LNCAP (cell line): Measurements from ENCODE around the gene SLX9.

Source experiments
- TF ChIP-seq, protein P1 (sequence below): fragments of 450-650 bp; IDR thresholded peaks from 2 replicates; pipeline ENCODE4 v1.5.1; 2017; ENCODE audit warnings: mild to moderate bottlenecking

The SLX9 gene

DNA sequence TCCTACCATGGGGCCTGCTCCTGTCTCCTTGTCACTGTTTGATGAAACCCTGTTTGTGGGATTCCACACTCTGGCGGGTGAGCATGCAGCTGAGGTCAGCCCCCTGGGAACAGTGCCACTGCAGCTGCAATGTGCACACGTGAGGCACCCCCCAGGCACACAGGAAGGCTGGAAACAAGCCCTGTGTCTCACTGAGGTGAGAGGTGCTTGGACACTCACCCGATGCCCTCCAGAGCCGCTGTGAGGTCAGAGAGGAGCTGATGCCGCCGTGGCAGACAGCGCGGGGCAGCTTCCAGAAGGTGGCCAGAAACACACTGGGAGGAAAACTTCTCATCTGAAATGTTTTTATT, 49.7 kb downstream of the SLX9 start:
- TF ChIP-seq, protein P1, sequence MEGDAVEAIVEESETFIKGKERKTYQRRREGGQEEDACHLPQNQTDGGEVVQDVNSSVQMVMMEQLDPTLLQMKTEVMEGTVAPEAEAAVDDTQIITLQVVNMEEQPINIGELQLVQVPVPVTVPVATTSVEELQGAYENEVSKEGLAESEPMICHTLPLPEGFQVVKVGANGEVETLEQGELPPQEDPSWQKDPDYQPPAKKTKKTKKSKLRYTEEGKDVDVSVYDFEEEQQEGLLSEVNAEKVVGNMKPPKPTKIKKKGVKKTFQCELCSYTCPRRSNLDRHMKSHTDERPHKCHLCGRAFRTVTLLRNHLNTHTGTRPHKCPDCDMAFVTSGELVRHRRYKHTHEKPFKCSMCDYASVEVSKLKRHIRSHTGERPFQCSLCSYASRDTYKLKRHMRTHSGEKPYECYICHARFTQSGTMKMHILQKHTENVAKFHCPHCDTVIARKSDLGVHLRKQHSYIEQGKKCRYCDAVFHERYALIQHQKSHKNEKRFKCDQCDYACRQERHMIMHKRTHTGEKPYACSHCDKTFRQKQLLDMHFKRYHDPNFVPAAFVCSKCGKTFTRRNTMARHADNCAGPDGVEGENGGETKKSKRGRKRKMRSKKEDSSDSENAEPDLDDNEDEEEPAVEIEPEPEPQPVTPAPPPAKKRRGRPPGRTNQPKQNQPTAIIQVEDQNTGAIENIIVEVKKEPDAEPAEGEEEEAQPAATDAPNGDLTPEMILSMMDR: no peak

DNA sequence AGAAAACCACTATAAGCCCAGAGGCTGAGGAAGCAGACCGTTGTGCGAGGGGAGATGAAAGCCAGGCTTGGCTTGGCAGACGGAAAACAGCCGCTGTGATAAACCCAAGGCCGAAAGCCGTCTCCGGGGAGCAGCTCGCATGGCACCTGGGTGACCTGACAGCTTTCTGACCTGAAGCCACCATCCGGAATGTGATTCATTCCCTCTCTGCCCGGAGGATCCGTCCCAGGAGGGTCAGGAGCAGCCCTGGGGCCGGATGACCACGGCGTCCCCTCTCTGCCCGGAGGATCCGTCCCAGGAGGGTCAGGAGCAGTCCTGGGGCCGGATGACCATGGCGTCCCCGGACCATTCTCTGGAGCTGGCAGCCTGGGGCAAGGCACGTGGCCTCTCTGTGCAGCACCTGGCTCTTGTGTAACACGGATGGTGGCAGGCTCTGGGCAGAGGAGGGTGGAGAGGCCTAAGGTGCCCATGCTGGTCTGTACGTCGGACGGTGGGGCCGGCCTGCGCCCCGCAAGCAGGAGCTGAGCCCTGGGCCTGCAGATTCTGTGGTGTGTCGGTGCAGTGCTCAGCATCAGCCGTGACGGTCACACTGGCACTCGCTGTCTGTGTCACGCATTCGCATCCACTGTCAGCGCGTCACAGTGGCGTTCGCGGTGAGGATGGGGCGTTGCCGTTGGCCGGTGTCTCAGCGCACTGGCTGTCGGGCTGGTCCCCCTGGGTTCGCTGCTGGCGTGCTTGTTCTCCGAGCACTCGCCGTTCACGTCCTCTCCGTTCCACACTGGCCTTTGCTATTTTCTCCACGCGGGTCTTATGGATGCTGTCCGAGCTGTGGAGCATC, 50.3 kb downstream of the SLX9 start:
- TF ChIP-seq, protein P1: no peak

DNA sequence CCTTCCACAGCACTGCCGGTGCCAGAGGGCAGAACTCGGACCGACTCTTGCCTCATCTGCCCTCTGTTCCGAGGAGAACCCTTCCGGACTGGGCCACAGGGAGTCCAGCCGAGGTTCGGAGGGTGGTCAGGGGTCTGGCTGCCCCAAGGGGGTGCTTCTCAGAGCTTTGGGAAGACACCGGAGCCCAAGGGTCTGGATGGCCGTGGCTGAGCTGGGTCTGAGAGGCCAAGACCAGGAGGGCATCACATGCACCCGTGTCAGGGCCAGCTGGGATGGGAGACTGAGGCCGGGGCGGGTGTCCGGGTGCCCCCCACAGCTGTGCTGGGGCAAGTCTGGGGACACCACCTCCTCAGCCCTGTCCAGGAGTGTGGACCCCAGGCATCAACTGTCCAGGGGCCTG, 51.1 kb downstream of the SLX9 start:
- TF ChIP-seq, protein P1: no peak

DNA sequence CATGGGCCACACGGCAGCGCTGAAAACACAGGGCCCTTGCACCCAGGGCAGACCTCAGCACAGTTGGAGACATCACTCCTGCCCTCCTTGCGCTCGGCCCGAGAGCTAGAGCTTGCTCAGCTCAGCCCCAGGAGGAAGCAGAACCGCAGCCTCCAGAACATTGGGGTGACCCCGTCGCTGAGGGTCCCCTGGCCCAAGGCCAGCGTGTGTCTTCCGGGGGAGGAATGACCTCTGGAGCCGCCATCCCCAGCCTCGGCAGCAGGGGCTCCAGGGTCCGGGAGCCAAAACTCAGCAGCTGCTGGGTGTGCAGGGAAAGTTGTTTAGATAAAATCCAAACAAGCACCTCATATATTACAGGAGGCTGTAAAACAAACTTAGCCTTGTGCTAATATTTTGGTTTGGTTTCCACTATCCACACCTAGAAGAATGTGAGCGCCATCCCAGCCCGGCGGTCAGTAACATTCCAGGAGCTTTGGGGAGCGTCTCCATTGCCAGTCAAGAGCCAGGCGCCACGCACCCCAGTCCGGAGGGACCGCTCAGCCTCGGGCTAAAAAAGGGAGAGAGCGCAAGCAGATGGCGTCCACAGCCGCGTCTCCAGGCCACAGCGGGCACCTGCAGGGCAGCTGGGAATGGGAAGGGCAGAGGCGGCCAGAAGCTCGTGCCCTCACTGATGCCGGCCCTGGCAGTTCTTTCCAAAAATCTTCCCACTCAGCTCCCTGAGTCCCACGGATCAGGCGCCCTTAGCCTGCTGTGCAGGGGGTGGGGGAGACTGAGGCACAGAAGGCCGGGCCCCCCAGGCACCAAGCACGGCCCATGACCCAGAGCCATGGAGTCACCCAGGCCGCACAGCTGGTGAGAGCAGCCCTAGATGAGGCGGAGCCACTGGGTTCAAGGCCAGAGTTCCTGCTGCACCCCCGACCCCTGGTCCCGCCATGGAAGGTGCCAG, 52.0 kb downstream of the SLX9 start:
- TF ChIP-seq, protein P1: no peak

DNA sequence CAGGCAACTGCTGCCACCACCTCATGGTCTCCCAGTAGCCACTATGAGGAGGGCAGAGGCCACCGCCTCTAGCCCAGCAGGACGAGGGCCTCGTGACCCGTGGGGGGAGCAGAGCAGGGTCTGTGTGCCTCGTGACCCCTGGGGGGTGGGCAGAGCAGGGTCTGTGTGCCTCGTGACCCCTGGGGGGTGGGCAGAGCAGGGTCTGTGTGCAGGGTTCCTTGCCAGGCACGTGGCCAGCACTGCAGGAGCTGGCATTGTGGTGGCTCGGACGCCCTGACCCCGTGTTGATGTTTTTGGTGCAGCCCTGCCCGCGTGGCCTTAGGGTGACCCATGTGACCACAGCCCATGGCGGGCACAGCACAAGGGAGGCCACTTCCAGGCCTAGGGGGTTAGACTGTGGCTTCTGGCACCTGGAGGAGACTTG, 52.8 kb downstream of the SLX9 start:
- TF ChIP-seq, protein P1: no peak

DNA sequence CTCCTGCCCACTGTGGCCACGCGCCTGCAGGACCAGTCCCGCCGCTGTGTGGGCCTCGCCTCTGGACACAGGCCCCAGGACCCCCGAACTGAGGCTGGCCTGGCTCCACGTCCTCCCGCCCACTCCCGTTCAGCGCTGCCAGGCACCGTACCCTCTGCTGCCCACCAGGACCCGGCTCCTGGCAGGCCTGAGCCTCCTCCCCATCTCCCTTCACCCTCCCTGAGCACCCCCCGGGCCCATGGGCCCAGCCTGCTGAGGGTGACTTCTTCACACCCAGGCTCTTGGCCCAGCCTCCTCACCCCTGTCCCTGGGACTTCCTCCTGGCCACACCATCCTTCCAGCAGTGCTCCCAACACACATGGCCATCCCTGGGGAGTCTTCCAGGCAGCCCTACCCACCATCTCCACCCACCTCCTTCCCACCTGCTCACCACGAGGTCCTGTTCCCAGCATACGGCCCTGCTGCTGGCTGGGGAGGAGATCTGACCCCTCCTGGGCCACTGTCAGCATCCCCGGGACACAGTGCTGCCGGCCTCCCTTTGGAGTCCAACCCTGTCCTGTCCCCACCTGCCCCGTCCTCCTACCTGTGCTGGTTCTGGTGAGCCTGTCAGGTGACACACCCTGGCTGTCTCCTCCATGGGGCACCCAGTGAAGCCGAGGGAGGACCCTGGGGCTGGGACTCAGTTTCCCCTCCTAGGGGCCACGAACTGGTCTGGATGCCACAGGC, 53.7 kb downstream of the SLX9 start:
- TF ChIP-seq, protein P1: no peak

DNA sequence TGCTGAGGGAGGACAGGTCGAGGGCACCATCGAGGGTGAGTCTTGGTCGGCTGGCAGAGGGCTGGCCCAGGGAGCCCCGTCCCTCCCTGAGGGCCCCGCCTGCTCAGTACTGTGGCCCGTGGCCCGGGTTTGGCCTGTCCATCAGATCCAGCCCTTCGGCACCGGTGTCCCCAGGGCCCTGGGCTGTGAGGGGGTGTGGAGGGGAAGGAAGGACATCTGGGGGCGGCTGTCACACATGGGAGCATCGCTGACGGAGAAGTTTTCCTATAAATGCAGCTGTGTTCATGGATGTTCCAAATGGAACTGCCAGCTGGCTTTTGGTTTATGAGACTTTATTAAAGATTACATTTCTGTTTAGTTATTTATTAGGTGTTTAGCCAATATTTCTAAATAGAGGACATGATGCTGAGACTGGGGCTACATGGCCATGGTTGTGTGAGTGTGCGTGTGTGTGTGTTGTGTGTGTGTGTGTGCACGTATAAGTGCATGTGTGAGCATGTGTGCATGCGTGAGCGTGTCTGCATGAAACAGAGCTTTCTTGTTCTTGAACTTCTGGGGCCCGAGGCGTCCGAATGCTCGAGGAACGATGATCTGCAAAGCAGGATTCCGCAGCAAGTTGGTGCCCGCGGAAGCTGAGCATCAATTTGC, 54.3 kb downstream of the SLX9 start:
- TF ChIP-seq, protein P1: no peak
